PFSK-1 (cell line): Measurements from ENCODE around the gene SLC25A28.

ENCODE experiments used
- FOXP2 ChIP-seq: optimal IDR thresholded peaks from 2 replicates; pipeline ENCODE3; 2011; ENCODE audit warnings: borderline replicate concordance, control low read depth, inconsistent platforms; ENCODE audit not compliant: insufficient read depth; ENCODE audit errors: extremely low read length, extremely low read depth
- POLR2AphosphoS5 ChIP-seq: IDR thresholded peaks from 2 replicates; pipeline ENCODE4 v1.6.1; 2012; ENCODE audit warnings: low read depth, mild to moderate bottlenecking, control low read depth, low read length, moderate library complexity
- REST ChIP-seq, 2 experiments: IDR thresholded peaks; 2 replicates each; pipeline versions ENCODE4 v1.6.1 to v1.8.0; 2011 to 2012; ENCODE audit warnings: low read depth in 2 of 2, low read length in 2 of 2, control low read depth in 1 of 2, inconsistent platforms in 1 of 2, mild to moderate bottlenecking in 1 of 2, moderate library complexity in 1 of 2; ENCODE audit not compliant: insufficient read depth in 1 of 2
- SIN3A ChIP-seq: IDR thresholded peaks from 2 replicates; pipeline ENCODE4 v1.6.1; 2012; ENCODE audit warnings: mild to moderate bottlenecking, low read length, moderate library complexity, borderline replicate concordance; ENCODE audit not compliant: insufficient read depth
- TAF1 ChIP-seq: IDR thresholded peaks from 2 replicates; pipeline ENCODE4 v1.6.1; 2012; ENCODE audit warnings: low read length, control low read depth, borderline replicate concordance; ENCODE audit not compliant: insufficient read depth

SLC25A28 gene

DNA sequence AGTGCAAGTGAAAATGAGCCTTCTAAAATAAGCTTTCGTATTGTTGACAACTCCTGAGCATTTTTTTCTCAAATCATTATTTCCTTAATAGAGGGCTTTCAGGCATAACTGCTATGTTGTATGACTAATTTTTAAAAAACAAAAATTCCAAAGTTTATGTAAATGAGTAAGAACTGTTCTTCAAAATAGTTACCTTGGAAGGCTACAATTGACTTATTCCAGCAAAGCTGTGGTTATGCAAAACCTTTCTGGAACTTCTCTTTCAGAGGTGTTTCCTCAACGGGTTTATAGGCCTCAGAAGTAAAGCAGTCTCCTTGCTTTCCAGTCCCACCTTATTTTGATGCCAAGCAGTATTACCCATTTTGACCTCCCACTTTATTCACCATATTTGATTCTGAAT, 2.5 kb downstream of the SLC25A28 start:
- TF ChIP-seq FOXP2 (no peak), POLR2AphosphoS5 (no peak), TAF1 (no peak), REST (IDR thresholded peaks at IDR 0.05; ENCODE audit: insufficient read depth in 1 of 2, low read depth in 2 of 2, low read length in 2 of 2) (no peak), SIN3A (no peak)

DNA sequence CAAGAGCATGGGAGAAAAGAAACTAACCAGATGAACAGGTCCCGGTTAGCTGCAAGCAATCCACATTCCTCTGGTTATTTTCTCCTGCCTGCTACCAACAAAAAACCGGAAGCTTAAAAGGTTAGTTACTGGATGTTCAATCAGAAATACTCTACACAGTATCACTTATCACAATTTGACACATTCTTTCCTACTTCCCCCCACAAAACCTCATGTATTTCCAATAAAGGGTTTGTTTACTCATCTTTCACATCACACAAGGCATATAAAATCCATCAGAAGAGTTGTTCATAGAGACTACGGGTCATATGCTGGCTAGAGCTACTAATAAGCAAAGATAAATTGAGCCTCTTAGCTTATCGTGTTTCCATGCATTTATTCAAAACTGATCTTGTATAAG, 4.8 kb downstream of the SLC25A28 start:
- no peak for TF ChIP-seq FOXP2
- TF ChIP-seq TAF1, result no peak
- no peak for TF ChIP-seq POLR2AphosphoS5

DNA sequence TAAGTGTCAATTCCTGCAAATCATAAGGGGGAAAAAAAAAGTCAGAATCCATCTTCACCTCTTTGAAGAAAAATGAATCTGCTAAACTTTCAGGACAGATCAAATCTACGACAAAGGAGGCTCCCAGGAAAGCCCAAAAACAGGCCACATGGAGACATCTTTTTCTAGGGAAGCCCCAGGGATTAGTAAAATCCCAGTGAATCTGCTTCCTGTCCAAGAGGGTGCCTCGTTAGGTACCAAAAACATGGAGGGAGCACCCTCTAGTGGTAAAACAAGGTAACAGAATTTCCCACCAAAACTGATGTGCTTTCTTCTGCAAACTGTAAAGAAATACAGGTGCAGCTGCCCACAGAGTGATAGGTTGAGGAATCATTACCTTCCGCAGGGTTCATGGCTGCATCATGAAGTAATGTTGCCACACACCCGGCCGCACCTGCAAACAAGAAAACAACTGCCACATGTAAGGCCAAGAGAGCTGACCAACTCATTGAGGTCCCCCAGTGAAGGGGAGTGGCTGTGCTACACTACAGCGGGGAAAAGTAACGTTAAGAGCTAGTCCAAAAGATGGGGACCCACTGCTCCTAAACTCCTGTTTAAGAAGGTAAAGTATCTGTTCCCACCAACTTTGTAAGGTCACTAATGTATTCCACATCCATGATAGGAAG, 7.9 kb downstream of the SLC25A28 start:
- TF ChIP-seq FOXP2 (no peak), SIN3A (no peak), POLR2AphosphoS5 (no peak), TAF1 (no peak), REST (IDR thresholded peaks at IDR 0.05; ENCODE audit: insufficient read depth in 1 of 2, low read depth in 2 of 2, low read length in 2 of 2) (no peak)

DNA sequence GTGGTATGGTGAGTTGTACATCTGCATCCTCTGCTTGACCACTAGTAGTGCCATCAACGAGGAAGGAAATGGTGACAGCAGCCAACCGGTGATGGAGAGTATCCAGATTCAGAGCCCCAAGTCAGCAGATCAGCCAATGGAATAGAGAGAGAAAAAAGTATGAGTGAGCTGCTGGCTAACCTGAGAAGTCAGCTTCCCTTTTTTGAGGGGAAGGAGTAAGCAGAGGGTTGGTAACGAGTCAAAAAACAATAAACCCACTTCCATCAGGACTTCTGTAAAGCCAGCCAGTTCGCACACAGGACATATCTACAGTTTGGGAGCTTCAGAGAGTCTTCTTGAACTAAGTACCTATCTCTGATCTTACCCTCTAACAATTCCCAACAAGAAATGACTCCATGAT, 8.9 kb downstream of the SLC25A28 start:
- no peak for TF ChIP-seq TAF1
- TF ChIP-seq FOXP2, result no peak
- no peak for TF ChIP-seq REST (IDR thresholded peaks at IDR 0.05; ENCODE audit: insufficient read depth in 1 of 2, low read depth in 2 of 2, low read length in 2 of 2)
- no peak for TF ChIP-seq POLR2AphosphoS5
- no peak for TF ChIP-seq SIN3A

DNA sequence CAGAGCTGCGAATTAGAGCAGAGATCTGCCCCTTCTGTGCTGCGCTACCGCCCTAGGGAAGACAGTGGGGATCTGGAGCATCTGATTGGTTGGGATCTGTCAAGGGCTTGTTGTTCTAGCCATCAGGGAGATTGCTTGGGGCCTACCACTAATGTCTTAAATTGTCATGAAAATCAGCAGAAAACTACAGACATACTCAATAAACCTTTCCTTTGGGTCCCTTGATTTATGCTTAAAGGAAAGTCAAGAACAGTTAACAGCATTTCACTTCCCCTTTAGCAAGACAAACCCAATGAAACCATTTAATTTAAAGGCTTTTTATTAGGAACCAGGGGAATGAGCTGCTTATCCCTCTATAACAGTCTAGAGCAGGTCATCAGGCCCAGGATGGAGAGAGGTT, 10.0 kb downstream of the SLC25A28 start:
- TF ChIP-seq SIN3A (no peak), FOXP2 (no peak), POLR2AphosphoS5 (no peak), REST (IDR thresholded peaks at IDR 0.05; ENCODE audit: insufficient read depth in 1 of 2, low read depth in 2 of 2, low read length in 2 of 2) (no peak), TAF1 (no peak)
